Measurements from ENCODE around the gene AMN. TPM values are rescaled to one million over a fixed set of nuclear protein-coding genes. Genes with fewer than 3 reads are reported as not detected.

The AMN gene
- total RNA-seq (2021) (21.8 and 36.5 TPM in 2 replicates), Bru-seq, nascent RNA (percentile 28 among the genes with signal in this experiment), BruChase-seq, experiment 1, labeled RNA remaining after a 2-hour chase (percentile 38 among the genes with signal in this experiment), BruChase-seq, experiment 2, labeled RNA remaining after a 6-hour chase (percentile 47 among the genes with signal in this experiment)
- long read RNA-seq, partial matches to known transcripts, result 13 of 21 reads
- long read RNA-seq, other reads (novel, unspliced or antisense), result 8 of 21 reads

DNA sequence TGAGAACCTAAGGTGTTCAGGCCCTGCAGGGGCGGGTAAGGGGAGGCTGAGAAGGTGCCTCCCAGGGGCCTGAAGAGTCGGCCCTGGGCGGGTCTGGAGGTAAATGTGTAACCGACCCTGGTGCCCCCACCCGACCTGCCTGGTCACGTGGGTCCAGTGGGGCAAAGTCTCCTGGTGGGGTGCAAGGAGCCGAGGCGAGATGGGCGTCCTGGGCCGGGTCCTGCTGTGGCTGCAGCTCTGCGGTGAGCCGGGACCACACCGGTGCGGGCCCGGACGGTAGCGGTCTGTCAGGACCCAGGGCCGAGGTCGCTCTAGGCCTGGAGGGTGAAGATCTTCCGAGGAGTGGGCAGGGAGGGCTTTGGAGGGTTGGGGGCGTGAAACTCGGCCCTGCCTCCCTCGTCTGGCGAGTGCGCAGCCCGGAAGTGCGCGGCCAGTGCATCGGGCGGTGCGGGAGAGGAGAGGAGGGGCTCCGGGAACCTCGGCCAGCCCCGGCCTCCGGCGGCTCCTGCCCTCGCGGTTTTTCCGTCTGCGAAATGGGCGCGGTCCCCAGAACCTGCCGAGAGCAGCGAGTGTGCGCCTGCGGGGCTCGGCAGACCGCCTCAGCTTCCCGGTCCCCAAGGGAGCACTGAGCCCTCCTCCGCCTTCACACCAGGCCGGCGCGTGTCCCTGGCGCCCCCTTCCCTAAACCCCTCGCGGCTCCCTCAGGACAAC is at the start of gene AMN:
Gene AMN (plus strand): TSS at position 174 of the 711 bp plus-strand sequence. CDS start 26 bp downstream, at position 200.
- Histone ChIP-seq H4K20me1 (ENCODE audit: insufficient read depth) (no peaks in the 10 kb centered on the region), H3K9me2 (ENCODE audit: insufficient read depth) (no peaks in the 10 kb centered on the region), H3K79me2 (ENCODE audit: low read depth) (no peaks in the 10 kb centered on the region), H3K27ac (no peak within 1 kb of the TSS), H3K9me3 (ENCODE audit: insufficient read depth, low read depth) (no peaks in the 10 kb centered on the region; the same call in 1 of the 2 replicates), H3K36me3 (ENCODE audit: low read depth) (no peaks in the 10 kb centered on the region), H2AFZ (no peak within 1 kb of the TSS), H3F3A (ENCODE audit: insufficient read depth, low read depth) (peaks cover 14% of the 10 kb centered on the region), H3K4me2 (no peak within 1 kb of the TSS), H3K4me3 (no peak within 1 kb of the TSS), H3K4me1 (replicated peaks; ENCODE audit: insufficient read depth) (peaks cover 14% of the 10 kb centered on the region), H3K27me3 (ENCODE audit: insufficient read depth, low read depth) (no peaks in the 10 kb centered on the region)
- POLR2A ChIA-PET (ENCODE audit: unreplicated experiment), result no interaction called here
- CTCF ChIA-PET, result no interaction called here
- TF ChIP-seq EZH2 (IDR thresholded peaks at IDR 0.05; ENCODE audit: low read depth), result no peak
- TF ChIP-seq, protein P1, sequence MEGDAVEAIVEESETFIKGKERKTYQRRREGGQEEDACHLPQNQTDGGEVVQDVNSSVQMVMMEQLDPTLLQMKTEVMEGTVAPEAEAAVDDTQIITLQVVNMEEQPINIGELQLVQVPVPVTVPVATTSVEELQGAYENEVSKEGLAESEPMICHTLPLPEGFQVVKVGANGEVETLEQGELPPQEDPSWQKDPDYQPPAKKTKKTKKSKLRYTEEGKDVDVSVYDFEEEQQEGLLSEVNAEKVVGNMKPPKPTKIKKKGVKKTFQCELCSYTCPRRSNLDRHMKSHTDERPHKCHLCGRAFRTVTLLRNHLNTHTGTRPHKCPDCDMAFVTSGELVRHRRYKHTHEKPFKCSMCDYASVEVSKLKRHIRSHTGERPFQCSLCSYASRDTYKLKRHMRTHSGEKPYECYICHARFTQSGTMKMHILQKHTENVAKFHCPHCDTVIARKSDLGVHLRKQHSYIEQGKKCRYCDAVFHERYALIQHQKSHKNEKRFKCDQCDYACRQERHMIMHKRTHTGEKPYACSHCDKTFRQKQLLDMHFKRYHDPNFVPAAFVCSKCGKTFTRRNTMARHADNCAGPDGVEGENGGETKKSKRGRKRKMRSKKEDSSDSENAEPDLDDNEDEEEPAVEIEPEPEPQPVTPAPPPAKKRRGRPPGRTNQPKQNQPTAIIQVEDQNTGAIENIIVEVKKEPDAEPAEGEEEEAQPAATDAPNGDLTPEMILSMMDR (conservative IDR thresholded peaks at IDR 0.05), result no peak
- no TSS peak for BruUV-seq (replicated peaks)
- DNase-seq, result peak in 1 of 2 experiments; percentile 39
- intact Hi-C loops (cut with micrococcal nuclease; ENCODE audit: unreplicated experiment), result no loop called here

DNA sequence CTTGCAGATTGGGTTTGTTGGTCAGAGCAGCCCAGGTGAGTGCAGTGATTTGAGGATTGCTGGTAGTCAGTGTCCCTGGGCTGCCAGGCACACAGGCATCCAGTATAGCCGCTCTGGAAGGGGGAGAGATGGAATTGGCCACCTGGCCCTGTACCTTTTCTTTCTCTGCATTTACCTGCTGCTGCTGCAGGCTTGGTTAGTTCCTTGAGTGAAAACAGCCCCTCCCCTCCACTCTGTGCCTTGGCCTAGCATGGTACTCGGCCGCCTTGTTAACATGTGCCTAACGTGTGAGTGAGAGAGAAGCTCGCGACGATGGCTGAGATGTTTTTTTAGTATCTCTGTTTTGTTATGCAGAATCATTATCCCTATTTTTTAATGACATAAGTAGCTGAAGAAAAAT is 49.3 kb upstream of the AMN start:
- no peaks in the 10 kb centered on the region for H3K9me2 ChIP-seq (ENCODE audit: insufficient read depth)
- H3K79me2 ChIP-seq (ENCODE audit: low read depth), result no peaks in the 10 kb centered on the region
- CTCF ChIA-PET, result no interaction called here
- H3K36me3 ChIP-seq (ENCODE audit: low read depth), result 0 out of 2 replicates have a peak, but pooled peaks cover 12% of the 10 kb centered on the region
- no peaks in the 10 kb centered on the region for H3K4me1 ChIP-seq (replicated peaks; ENCODE audit: insufficient read depth)
- H2AFZ ChIP-seq, result no peak overlapping the region
- intact Hi-C loops (cut with micrococcal nuclease; ENCODE audit: unreplicated experiment), result no loop called here
- TF ChIP-seq EZH2 (IDR thresholded peaks at IDR 0.05; ENCODE audit: low read depth), result no peak
- TF ChIP-seq, protein P1 (conservative IDR thresholded peaks at IDR 0.05), result no peak
- no peak for DNase-seq
- H3K9me3 ChIP-seq (ENCODE audit: insufficient read depth, low read depth), result no peaks in the 10 kb centered on the region
- H3K27ac ChIP-seq, result no peak overlapping the region
- POLR2A ChIA-PET (ENCODE audit: unreplicated experiment), result no interaction called here
- 0 out of 2 replicates have a peak, but pooled peaks cover 5% of the 10 kb centered on the region for H3F3A ChIP-seq (ENCODE audit: insufficient read depth, low read depth)
- H3K27me3 ChIP-seq (ENCODE audit: insufficient read depth, low read depth), result no peaks in the 10 kb centered on the region
- no peak overlapping the region for H3K4me3 ChIP-seq
- no TSS peak for BruUV-seq (replicated peaks)
- H4K20me1 ChIP-seq (ENCODE audit: insufficient read depth), result no peaks in the 10 kb centered on the region
- H3K4me2 ChIP-seq, result no peak overlapping the region

DNA sequence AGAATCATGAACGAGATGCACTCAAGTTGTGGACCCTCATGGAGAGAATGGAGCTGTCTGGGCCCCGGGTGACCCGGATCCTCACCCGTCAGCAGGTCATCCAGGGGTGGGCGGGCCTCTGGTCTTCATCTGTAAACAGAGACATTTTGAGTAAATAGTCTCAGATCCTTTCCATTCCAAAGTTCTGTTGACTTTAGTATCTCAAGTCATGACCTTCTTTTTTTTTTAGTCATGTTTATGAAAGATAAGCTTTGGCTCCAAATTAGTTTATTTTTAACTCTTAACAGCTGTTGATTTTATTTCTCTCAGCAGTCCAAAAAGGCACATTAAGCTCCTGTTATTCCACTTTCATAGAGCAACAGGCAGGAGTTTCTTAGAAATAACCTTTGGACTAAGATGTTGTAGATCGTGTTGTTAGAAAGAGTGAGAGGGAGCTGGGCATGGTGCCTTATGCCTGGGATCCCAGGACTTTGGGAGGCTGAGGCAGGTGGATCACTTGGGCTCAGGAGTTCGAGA is 48.9 kb upstream of the AMN start:
- no peak overlapping the region for H3K27ac ChIP-seq
- 0 out of 2 replicates have a peak, but pooled peaks cover 5% of the 10 kb centered on the region for H3F3A ChIP-seq (ENCODE audit: insufficient read depth, low read depth)
- POLR2A ChIA-PET (ENCODE audit: unreplicated experiment), result interaction anchor here (0.6 kb wide), 1 partner anchor 431 kb away, joined by 4 read pairs; no protein-coding TSS in a partner anchor
- no peak for TF ChIP-seq EZH2 (IDR thresholded peaks at IDR 0.05; ENCODE audit: low read depth)
- TF ChIP-seq, protein P1 (conservative IDR thresholded peaks at IDR 0.05), result no peak
- no peak overlapping the region for H3K4me2 ChIP-seq
- no peaks in the 10 kb centered on the region for H3K4me1 ChIP-seq (replicated peaks; ENCODE audit: insufficient read depth)
- H2AFZ ChIP-seq, result no peak overlapping the region
- H3K4me3 ChIP-seq, result no peak overlapping the region
- intact Hi-C loops (cut with micrococcal nuclease; ENCODE audit: unreplicated experiment), result no loop called here
- no peaks in the 10 kb centered on the region for H3K27me3 ChIP-seq (ENCODE audit: insufficient read depth, low read depth)
- BruUV-seq (replicated peaks), result no TSS peak
- H3K9me3 ChIP-seq (ENCODE audit: insufficient read depth, low read depth), result no peaks in the 10 kb centered on the region
- CTCF ChIA-PET, result no interaction called here
- DNase-seq, result no peak
- no peaks in the 10 kb centered on the region for H4K20me1 ChIP-seq (ENCODE audit: insufficient read depth)
- 0 out of 2 replicates have a peak, but pooled peaks cover 12% of the 10 kb centered on the region for H3K36me3 ChIP-seq (ENCODE audit: low read depth)
- H3K79me2 ChIP-seq (ENCODE audit: low read depth), result no peaks in the 10 kb centered on the region
- no peaks in the 10 kb centered on the region for H3K9me2 ChIP-seq (ENCODE audit: insufficient read depth)
